ENCODE measurements around the gene TUFT1. TPM values are rescaled to one million over a fixed set of nuclear protein-coding genes. Genes with fewer than 3 reads are reported as not detected.
A peak's percentile ranks its signal among the peaks of the same experiment; 100 is the strongest.
"Not testable (repeated sequence)": the region's sequence is repeated elsewhere in the genome, so short reads cannot be mapped to it uniquely, and the experiment has no call there.

The TUFT1 gene
- total and polyA plus RNA-seq, 2 of the 4 experiments (the other 2 are of a cell fraction), result 21.2 to 30.3 TPM

DNA sequence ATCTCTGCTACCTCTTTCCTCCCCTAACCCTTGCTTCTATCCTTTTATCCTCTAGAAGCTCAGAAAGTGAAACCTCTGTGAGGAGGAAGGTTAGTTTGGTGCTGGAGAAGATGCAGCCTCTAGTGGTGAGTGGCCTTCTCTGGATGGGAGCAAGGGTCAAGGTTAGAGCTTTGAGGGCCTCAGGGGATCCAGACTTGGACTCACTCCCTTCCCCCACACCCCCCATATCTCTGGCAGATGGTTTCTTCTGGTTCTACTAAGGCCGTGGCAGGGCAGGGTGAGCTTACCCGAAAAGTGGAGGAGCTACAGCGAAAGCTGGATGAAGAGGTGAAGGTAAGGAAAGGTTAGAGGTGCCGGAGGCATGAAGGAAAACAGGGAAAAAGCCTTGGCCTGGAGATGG is 19.8 kb upstream of the TUFT1 start:
- Histone ChIP-seq H3K4me2 (ENCODE audit: low read depth, low read length) (no peak overlapping the region), H3K9me1 (ENCODE audit: insufficient read depth, low read length) (no peaks in the 10 kb centered on the region), H3K23ac (ENCODE audit: low read depth, low read length) (no peak overlapping the region), H3K4ac (ENCODE audit: low read depth, low read length) (no peak overlapping the region), H3K9me3 (ENCODE audit: control insufficient read depth, insufficient read depth, low read length) (no peaks in the 10 kb centered on the region), H3K9ac (ENCODE audit: low read depth, low read length) (no peak overlapping the region), H3K79me1 (ENCODE audit: low read depth in 1 of 2, low read length in 2 of 2) (no peaks in the 10 kb centered on the region), H3K4me3 (ENCODE audit: insufficient read depth, low read depth, low read length) (no peak overlapping the region), H2BK120ac (ENCODE audit: low read depth, low read length) (no peak overlapping the region), H3K56ac (ENCODE audit: extremely low read depth, insufficient read depth, low read length) (no peak overlapping the region), H3K36me3 (ENCODE audit: control insufficient read depth, insufficient read depth, low read length) (no peaks in the 10 kb centered on the region), H4K8ac (ENCODE audit: low read depth in 2 of 2, low read length in 2 of 2) (no peak overlapping the region), H4K20me1 (ENCODE audit: insufficient read depth, low read length) (no peaks in the 10 kb centered on the region), H3K4me1 (ENCODE audit: control insufficient read depth, insufficient read depth, low read length) (peaks cover 5% of the 10 kb centered on the region; the same call in 1 of the 2 replicates), H2AFZ (replicated peaks; ENCODE audit: low read length, poor library complexity) (peak overlapping the region; percentile 74), H3K18ac (ENCODE audit: low read depth, low read length) (no peak overlapping the region; the same call in 1 of the 2 replicates), H3K27ac (ENCODE audit: insufficient read depth, low read length) (no peak overlapping the region), H2BK20ac (ENCODE audit: low read depth, low read length) (no peak overlapping the region), H2BK15ac (ENCODE audit: low read depth, low read length) (no peak overlapping the region), H4K5ac (ENCODE audit: low read depth, low read length) (no peak overlapping the region), H3K27me3 (ENCODE audit: control insufficient read depth, insufficient read depth, low read length) (peaks cover 15% of the 10 kb centered on the region), H2AK5ac (ENCODE audit: low read depth, low read length) (no peak overlapping the region), H2AK9ac (replicated peaks; ENCODE audit: low read depth, low read length, poor library complexity) (peak overlapping the region; percentile 44), H3K14ac (replicated peaks; ENCODE audit: low read depth, low read length) (no peak overlapping the region), H4K91ac (ENCODE audit: insufficient read depth, low read depth, low read length) (no peak overlapping the region), H2BK5ac (ENCODE audit: low read depth, low read length, poor library complexity, severe bottlenecking) (no peak overlapping the region)
- dilution Hi-C loops (cut with HindIII; ENCODE audit: low sequenced_read_pairs, unreplicated experiment), result no loop called here
- ChIA-PET POLR2A (ENCODE audit: unreplicated experiment) (no interaction called here), CTCF (interaction anchor here (0.8 to 1.6 kb wide), 2 partner anchors 9 to 74 kb away, joined by 3 to 4 read pairs; partner anchors contain the start of gene CGN)
- in situ Hi-C loops (cut with MboI; ENCODE audit: low sequenced_read_pairs), result no loop called here
- no CpG with 5 or more reads among the region's 4 CpGs for WGBS, 2 experiments (ENCODE audit: extremely low coverage in 2 of 2, insufficient read length in 1 of 2)
- no peak for TF ChIP-seq RAD21 (IDR thresholded peaks at IDR 0.05; ENCODE audit: low read length)
- no peak for TF ChIP-seq NFE2L2 (IDR thresholded peaks at IDR 0.05; ENCODE audit: low read depth, low read length)
- TF ChIP-seq, protein P1, sequence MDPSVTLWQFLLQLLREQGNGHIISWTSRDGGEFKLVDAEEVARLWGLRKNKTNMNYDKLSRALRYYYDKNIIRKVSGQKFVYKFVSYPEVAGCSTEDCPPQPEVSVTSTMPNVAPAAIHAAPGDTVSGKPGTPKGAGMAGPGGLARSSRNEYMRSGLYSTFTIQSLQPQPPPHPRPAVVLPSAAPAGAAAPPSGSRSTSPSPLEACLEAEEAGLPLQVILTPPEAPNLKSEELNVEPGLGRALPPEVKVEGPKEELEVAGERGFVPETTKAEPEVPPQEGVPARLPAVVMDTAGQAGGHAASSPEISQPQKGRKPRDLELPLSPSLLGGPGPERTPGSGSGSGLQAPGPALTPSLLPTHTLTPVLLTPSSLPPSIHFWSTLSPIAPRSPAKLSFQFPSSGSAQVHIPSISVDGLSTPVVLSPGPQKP (IDR thresholded peaks at IDR 0.05; ENCODE audit: borderline replicate concordance, low read depth, low read length), result no peak
- BruUV-seq (replicated peaks), result no TSS peak
- intact Hi-C loops (cut with micrococcal nuclease), result no loop called here
- ATAC-seq (ENCODE audit: low read depth) (peak; percentile 42), DNase-seq (no peak)

DNA sequence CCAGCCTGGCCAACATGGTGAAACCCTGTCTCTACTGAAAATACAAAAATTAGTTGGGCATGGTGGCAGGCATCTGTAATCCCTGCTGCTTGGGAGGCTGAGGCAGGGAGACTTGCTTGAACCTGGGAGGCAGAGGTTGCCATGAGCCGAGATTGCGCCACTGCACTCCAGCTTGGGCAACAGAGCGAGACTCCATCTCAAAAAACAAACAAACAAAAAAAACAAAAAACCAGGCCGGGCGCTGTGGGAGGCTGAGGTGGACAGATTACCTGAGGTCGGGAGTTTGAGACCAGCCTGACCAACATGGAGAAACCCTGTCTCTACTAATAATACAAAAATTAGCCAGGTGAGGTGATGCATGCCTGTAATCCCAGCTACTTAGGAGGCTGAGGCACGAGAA is 17.7 kb upstream of the TUFT1 start:
- H3K56ac ChIP-seq (ENCODE audit: extremely low read depth, insufficient read depth, low read length); H3K4me2 ChIP-seq (ENCODE audit: low read depth, low read length); H3K9ac ChIP-seq (ENCODE audit: low read depth, low read length); H3K4me1 ChIP-seq (ENCODE audit: control insufficient read depth, insufficient read depth, low read length); H4K91ac ChIP-seq (ENCODE audit: insufficient read depth, low read depth, low read length); ATAC-seq (ENCODE audit: low read depth); H3K9me3 ChIP-seq (ENCODE audit: control insufficient read depth, insufficient read depth, low read length); H3K4me3 ChIP-seq (ENCODE audit: insufficient read depth, low read depth, low read length); H4K8ac ChIP-seq (ENCODE audit: low read depth in 2 of 2, low read length in 2 of 2); H2AFZ ChIP-seq (replicated peaks; ENCODE audit: low read length, poor library complexity); H4K5ac ChIP-seq (ENCODE audit: low read depth, low read length); H3K23ac ChIP-seq (ENCODE audit: low read depth, low read length); H3K4ac ChIP-seq (ENCODE audit: low read depth, low read length); H2AK9ac ChIP-seq (replicated peaks; ENCODE audit: low read depth, low read length, poor library complexity); DNase-seq; H3K27ac ChIP-seq (ENCODE audit: insufficient read depth, low read length); H4K20me1 ChIP-seq (ENCODE audit: insufficient read depth, low read length); H2AK5ac ChIP-seq (ENCODE audit: low read depth, low read length); H2BK5ac ChIP-seq (ENCODE audit: low read depth, low read length, poor library complexity, severe bottlenecking); H2BK120ac ChIP-seq (ENCODE audit: low read depth, low read length); POLR2A ChIA-PET (ENCODE audit: unreplicated experiment); CTCF ChIA-PET; H3K36me3 ChIP-seq (ENCODE audit: control insufficient read depth, insufficient read depth, low read length); intact Hi-C loops (cut with micrococcal nuclease); dilution Hi-C loops (cut with HindIII; ENCODE audit: low sequenced_read_pairs, unreplicated experiment); in situ Hi-C loops (cut with MboI; ENCODE audit: low sequenced_read_pairs); H3K79me1 ChIP-seq (ENCODE audit: low read depth in 1 of 2, low read length in 2 of 2); BruUV-seq (replicated peaks); H2BK20ac ChIP-seq (ENCODE audit: low read depth, low read length); H3K9me1 ChIP-seq (ENCODE audit: insufficient read depth, low read length); H2BK15ac ChIP-seq (ENCODE audit: low read depth, low read length); H3K14ac ChIP-seq (replicated peaks; ENCODE audit: low read depth, low read length); H3K18ac ChIP-seq (ENCODE audit: low read depth, low read length): not testable (repeated sequence)
- H3K27me3 ChIP-seq (ENCODE audit: control insufficient read depth, insufficient read depth, low read length), result peaks cover 11% of the 10 kb centered on the region
- 100% methylated on average over 2 of the region's 7 CpGs; no CpG with 5 or more reads in 1 of the 2 experiments for WGBS, 2 experiments (ENCODE audit: extremely low coverage in 2 of 2, insufficient read length in 1 of 2)
